Vagina (tissue), 2 donors: ENCODE data around the gene SLC25A18.

Experiments
- CTCF ChIP-seq, 3 experiments: fragments of 450-650 bp in 2 of 3; fragments of 200-600 bp in 1 of 3; sonication (generic) in 1 of 3; IDR thresholded peaks; one replicate each; pipeline ENCODE4 v1.5.1; 2017 to 2019; ENCODE audit warnings: antibody characterized with exemption in 3 of 3, mild to moderate bottlenecking in 2 of 3, moderate library complexity in 2 of 3
- POLR2A ChIP-seq, 2 donors: fragments of 450-650 bp; IDR thresholded peaks; one replicate each; pipeline ENCODE4 v1.6.1; 2017; ENCODE audit warnings: antibody characterized with exemption in 2 of 2, mild to moderate bottlenecking in 2 of 2, moderate library complexity in 2 of 2
- POLR2AphosphoS5 ChIP-seq, 2 donors: sonication (generic); formaldehyde crosslinking; IDR thresholded peaks; one replicate each; pipeline ENCODE4 v1.9.0; 2017; ENCODE audit warnings: antibody characterized with exemption in 2 of 2, mild to moderate bottlenecking in 2 of 2, low read depth in 1 of 2; ENCODE audit not compliant: insufficient read depth in 1 of 2

- TF ChIP-seq CTCF (IDR thresholded peaks at IDR 0.05) = no peak
- TF ChIP-seq POLR2AphosphoS5 (IDR thresholded peaks at IDR 0.05; ENCODE audit: insufficient read depth in 1 of 2, low read depth in 1 of 2) = no peak
- no peak for TF ChIP-seq POLR2A (IDR thresholded peaks at IDR 0.05)
These were observed 70.7 kb downstream of the SLC25A18 start for GRCh38 chr22:17633998-17634323.
